Ramos (cell line): ENCODE data around the gene SHANK3.
"Not testable (repeated sequence)": the region's sequence is repeated elsewhere in the genome, so short reads cannot be mapped to it uniquely, and the experiment has no call there.

Experiments used
- in situ Hi-C: fragments of 300-500 bp; cut with MboI; formaldehyde crosslinking; loops from one replicate; pipeline ENCODE4 v1.14.3; 2022; ENCODE audit warnings: low sequenced_read_pairs; ENCODE audit not compliant: unreplicated experiment

SHANK3 gene

DNA sequence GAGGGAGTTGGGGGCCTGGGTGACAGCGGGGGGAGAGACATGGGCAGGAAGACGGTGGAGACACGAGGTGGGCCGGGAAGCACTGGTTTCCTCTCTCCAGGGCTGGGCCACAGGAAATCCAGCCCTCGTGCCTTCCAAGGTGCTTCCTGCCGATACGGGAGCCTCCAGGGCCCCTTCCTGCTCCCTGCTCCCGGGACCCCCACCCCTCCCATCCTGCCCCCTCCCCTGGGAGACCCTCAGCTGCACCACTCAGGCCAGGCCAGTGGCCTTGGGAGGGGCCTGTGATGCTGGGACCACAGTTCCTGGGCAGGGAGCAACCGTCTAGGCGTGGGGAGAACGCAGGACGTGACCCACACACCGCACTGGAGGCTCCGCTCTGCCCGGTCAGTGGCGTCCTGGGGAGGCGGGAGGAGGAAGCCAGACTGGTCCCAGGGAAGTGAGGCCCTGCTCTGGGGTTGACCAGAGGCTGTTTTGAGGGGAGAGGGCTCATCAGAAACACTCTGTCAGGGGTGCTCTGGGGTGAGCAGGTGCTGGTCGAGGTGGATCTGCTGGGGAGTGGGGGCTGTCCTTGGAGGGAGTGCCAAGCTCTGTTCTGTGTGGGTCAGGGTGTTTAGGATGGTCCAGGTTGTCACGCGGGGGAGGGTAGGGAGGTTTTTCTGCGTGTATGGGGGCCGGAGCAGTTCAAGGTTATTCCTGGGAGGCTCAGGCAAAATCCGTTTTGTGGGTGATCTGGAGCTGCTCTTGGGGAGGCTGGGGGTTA, at the start of gene SHANK3:
TSS of gene SHANK3 (plus strand) at position 353 of the 760 bp plus-strand sequence.
- in situ Hi-C loops, result no loop called here

DNA sequence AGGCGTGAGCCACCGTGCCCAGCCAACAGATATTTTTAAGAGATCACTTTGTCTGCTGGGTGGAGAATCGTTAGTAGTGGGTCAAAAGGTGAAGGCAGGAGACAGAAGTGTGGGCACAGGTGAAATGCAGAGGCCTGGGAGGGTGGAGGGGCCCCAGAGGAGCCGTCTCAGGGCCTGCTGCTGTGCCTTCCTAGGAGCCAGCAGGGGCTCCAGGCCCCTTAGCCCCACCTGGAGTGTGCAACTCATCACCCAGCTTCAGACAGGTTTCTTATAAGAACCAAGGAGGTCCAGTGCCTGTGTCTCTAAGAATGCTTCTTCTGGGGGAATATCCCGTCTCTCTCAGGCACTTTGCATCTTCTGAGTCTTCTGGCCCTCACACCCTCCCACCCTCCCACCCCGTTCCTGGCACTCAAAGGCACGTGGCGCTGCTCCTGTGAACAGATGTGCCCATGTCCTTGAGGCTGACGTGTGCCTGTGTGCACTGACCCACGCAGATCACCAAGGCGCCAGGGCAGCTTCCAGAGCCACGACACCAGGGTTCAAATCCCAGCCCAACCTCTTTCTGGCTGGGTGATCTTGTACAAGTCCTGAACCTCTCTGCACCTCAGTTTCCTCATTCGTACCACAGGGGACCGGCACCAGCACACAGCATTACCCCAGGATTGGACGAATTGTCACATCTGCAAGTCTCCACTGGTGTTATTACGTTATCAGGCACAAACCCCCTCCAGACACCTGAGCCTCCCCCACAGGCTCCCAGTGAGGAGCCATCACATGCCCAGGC, 48.1 kb upstream of the SHANK3 start:
- in situ Hi-C loops, result loop anchor here (5.0 kb wide), 1 partner anchor 92 kb away; the partner anchor contains the start of gene TYMP

DNA sequence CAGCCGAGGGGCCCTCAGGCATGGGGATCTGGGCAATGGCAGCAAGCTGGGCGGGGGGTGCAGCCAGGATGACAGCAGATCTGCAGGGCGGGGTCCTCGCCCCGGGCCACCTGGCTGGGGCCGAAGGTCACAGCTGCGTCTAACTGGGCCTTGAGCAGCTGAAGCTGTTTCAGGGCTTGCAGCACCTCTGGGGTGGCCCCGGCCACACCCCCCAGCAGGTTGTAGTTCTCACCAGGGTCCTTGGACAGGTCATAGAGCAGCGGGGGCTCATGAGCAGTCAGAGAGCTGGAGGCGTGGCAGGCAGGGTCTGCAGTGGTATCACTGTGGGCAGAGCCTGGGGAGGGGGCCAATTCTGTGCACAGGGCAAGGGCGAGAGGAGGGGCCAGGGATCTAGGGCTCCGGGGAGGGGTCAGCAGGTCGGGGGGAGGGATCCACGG, 47.5 kb upstream of the SHANK3 start:
- in situ Hi-C loops, result no loop called here

DNA sequence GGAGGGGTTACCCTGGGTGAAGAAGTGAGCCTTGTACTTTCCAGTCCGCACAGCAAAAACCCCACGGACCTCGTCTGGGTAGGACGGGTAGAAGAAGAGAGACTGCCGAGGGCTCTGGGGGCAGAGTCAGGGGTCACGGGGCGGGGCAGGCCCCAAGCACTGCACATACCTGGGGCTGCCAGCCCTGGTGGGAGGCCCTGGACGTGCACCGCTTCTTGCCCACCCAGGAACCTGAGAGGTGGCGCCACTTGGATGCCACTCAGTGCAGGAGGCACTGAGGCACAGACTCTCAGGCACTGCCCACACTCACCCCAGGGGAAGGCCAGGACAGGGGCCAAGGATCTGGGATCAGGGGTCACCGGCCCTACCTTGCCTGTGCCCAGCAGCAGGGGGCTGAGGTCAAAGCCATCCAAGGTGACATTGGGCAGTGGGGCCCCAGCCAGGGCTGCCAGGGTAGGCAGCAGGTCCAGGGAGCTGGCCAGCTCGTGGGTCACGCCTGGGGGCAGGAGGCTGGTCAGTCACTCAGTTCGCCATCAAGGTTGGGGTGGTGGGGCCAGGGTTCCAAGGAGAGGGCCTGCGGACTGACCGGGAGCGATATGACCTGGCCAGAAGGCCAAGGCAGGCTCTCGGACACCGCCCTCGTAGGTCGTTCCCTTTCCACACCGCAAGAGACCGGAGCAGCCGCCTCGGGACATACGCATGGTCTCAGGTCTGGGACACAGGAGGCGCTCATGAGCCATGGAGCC, 46.9 kb upstream of the SHANK3 start:
- in situ Hi-C loops, result no loop called here

DNA sequence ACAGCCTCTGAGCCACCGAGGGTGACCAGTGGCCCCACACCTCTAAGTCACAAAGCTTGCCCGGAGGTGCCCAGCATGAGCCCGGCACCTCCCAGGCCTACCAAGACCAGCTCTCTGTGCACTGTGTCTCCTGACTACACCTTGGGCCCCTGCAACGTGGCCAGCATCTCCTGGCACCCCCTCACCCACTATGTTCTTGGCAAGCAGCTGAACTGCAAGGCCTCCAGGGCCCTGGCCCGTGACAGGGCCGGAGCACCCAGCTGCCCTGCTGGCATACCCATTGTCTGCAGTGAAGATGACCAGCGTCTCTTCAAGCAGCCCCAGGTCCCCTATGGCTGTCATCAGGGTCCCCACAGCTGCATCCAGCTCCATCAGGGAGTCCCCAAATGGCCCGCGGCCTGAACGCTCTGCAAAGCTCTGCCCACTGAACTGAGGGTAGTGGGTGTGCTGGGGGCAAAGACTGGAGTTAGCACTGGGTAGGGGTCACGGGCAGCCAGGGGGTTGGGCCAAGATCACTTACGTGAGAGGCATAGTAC, 46.2 kb upstream of the SHANK3 start:
- in situ Hi-C loops, result no loop called here

DNA sequence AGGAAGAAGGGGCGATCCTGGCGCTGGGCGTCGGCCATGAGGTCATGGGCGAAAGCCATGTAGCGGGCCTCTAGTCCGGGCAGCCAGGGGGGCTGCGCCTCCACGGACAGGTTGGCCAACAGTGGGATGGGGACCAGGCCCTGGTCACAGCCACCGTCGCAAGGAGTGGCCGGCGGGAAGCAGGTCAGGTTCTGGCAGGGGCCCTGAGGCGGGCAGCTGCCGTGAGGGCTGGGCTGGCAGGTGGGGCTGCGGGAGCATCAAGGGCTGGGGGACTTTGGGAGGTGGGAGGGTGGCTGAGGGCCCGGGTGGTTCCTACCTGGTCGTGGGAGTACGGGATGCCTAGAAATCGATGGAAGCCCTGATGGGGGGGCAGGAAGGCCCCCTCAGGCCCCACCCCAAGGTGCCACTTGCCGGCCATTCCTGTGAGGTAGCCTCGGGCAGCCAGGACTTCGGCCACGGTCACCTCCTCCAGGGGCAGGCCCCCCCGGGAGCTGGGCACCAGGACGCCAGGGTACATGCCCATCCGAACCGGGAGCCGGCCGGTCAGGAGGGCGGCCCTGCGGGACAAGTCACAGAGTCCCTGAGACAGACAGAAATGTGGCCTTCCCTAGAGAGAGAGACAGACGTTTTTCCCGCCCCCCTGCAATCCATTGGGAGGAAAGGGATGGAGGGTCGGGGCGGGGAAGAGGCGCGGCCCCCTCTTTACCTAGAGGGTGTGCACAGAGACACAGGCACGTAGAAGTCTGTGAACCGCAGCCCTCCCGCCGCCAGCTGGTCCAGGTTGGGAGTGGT, 45.6 kb upstream of the SHANK3 start:
- in situ Hi-C loops, result no loop called here

DNA sequence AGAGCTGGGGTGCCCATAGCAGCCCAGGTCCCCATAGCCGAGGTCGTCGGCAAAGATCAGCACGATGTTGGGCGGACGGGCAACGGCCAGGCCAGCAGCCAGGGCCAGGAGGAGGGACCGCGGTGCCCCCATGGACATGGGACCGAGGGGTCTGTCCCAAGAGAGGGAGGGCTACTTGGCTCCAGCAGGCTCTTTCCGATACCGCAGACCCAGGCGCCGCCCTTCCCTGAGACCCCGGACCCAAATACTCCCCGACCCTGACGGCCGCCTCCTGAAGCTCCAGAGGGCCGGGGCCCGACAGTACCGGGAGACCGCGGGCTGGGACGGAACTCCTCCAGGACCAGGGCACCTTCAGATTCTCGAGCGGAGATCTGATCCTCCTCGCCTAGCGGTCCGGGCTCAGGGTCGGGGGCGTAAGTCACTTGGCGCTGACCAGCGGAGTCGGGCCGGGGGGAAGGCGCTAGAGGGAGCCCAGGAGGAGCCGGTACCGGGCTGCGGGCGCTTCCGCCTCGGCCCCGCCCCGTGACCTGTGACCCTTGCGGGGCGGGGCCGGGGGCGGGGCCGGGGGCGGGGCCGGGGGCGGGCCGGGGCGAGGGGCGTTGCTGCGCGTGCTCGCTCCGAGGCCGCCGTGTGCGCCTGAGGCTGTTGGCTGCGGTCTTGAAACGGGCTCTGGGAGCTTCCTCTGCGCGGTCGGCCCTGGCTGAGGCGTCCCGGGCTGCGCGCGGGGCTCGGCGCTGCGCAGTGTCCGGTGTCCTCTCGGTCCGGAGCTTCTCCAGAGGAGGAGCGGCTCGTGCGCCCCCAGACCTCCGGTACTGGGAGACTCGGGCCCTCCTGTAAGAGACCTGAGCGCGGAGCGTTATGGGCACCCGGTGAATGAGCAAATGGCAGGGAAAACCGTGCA, 44.7 kb upstream of the SHANK3 start, which contains the start of gene ARSA:
TSS of gene ARSA (minus strand) at position 511 of the 901 bp plus-strand sequence. CDS start at position 138, 373 bp downstream.
- in situ Hi-C loops, result no loop called here

DNA sequence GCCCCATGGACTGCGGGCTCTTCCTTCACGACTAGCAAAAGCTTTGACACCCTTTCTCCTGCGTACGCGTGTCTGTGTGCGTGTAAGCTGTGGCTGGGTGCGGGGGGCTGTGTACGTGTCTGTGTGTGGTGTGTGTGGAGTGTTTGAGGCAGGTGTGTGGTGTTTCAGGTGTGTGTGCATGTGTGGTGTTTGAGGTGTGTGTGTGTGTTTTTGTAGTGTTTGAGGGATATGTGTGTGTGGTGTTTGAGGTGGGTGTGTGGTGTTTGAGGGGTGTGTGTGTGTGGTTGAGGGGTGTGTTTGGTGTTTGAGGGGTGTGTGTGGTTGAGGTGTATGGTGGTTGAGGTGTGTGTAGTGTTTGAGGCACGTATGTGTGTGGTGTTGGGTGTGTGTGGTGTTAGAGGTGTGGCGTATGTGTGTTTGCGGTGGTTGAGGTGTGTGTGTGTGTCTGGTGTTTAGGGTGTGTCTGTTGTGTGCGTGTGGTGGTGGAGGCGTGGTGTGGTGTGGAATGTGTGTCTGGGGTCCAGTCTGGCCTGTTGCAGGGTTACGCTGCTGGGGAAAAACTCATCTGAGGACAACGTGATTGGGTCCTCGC, 44.0 kb upstream of the SHANK3 start:
- in situ Hi-C loops, result no loop called here

DNA sequence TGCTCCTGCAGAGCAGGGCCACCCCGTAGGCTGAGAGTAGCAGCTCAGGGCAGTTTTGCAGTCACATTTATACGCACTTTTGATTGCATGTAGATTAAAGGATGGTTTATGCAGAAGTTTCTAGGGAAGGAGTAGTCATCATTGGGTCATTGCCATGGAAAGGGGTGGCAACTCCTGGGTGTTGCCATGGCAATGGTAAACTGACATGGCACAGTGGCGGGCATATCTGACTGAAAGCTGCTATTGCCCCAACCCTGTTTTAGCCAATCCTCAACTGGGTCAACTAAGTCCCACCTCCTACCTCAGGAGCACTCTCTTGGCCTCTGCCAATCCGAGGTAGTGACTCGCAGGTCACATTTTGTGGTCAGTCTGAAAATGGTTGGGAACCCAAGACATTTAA, 42.2 kb upstream of the SHANK3 start:
- in situ Hi-C loops, result no loop called here

DNA sequence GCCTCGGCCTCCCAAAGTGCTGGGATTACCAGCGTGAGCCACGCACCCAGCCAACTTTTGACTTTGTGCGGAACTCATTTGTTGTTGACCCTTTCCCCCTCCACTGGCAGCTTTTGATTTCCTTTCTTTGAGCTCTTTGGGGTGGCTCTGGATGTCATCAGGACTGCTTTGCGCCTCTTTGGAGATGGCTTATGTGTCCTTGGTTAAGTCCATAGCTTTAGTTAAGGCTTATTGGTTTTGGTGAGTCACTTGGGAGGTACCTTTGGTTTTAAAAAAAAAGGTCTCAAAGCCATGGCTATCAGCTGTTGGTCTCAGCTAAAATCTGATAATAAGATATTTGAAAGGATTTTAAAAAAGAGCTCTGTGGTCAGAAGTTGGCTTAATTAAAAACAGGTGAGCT, 39.5 kb upstream of the SHANK3 start:
- in situ Hi-C loops, result no loop called here

DNA sequence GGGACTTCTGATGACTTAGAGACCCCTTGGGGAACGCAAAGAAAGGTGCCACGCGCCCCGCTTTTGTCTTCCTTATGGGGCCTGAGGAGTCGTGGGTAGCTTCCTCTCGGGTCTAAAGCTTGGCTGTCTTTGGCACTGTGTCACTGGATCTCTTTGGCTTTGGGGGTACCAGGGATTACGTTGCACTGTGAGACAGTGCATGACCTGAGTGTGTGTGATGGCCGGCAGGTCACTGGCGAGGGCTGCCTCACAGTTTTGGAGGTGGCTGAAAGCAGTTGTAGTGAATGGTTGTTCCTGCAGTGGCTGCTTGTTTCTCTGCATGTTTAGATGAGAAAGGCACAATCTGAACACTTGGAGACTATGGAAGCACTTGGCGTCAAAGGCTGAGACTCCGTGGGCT, 38.9 kb upstream of the SHANK3 start:
- in situ Hi-C loops, result no loop called here

DNA sequence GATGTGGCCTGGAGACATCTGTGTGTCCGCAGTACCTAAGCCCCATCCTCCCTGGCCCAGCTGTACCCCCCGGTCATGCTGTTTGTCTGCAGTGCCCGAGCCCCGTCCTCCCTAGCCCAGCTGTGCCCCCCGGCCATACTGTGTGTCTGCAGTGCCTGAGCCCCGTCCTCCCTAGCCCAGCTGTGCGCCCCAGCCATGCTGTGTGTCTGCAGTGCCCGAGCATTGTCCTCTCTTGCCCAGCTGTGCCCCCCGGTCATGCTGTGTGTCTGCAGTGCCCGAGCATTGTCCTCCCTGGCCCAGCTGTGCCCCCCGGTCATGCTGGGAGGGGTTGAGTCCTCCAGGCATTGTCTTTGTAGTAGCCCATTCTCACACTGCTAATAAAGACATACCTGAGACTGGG, 37.0 kb upstream of the SHANK3 start:
- in situ Hi-C loops, result no loop called here

DNA sequence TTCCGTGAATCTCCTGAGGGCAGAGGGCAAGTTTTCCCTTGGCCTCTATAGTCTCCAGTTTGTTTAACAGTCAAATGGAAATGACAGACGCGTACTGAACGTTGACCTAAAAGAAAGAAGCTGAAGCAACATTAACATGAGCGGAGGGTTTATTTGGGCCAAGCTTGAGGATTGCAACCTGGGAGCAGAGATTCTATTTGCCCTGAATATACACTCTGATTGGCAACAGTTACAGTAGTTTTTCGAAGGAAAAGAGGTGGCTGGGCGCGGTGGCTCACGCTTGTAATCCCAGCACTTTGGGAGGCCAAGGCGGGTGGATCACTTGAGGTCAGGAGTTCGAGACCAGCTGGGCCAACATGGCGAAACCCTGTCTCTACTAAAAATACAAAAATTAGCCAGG, 32.3 kb upstream of the SHANK3 start:
- in situ Hi-C loops, result not testable (repeated sequence)

DNA sequence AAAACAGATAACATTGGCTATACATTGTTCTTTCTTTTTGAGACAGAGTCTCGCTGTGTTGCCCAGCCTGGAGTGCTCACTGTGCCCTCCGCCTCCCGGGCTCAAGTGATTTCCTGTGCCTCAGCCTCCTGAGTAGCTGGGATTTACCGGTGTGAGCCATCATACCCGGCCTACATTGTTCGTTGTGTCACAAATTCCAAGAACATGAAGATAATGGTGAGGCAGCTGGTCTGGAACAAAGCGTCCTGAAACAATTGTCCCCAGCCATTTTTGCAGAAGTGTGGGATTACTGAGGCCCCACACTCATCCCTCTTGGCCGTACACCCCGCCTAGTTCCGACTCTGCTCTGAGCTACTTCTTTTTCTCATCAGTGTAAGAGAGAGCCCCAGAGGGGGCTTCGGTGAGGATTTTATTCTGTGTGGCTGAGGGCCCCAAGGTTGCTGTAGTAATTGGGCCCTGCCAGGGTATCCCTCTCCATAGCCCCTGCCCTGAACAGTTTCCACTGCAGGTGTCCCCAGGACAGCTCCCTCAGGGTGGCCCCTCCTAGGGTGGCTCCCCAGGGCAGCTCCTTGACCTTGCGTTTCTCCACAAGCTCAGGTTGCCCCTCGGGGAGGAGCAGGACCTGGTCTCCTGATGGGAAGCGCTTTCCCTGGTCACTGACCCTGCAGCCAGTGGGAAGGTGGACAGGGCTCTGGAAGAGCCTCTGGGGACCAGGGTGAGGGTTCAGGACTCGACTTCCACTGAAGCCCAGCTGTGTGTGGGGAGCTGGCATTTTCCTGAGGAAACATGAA, 31.6 kb upstream of the SHANK3 start:
- in situ Hi-C loops, result no loop called here

DNA sequence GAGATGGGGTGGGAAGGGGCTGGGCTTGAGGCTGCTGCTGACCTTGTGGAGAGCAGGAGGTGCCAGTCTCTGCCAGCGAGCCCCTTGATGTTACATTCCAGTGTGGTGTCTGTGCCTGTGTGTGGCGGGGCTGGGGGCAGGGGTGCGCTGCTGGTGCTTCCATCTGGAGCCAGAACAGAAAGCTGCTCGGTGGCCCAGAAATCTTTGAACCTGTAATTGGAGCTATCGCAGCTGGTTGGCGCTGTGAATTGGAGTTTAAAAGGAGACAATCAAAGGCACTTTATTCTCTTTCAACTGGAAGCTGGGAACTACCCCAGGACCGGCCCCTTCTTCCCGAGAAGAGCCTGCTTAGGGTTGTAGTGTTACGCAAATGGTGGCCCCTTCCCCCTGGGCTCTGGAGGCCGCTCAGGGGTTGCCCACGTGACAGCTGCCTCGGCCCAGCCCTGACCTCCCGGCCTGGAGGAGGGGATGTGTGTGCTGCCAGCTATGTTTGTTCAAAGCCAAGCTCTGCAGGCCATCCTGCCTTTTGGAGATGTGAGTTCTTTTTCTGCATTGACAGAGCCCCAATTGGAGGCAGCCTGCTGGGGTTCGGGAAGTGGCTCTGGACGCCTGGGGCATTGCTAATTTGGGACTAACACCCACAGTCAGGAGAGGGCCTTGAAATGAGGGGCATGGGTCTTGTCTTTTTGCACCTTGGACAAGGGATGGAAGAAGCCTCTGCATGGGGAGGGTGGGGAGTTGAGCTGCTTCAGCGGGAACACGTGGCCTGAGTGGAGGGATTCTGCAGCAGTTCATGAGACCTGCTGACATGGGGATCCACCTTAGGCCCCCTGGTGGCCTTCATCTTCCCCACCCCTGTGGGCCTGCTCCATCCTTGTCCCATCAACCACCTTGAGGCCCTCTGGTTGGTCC, 30.7 kb upstream of the SHANK3 start:
- in situ Hi-C loops, result no loop called here

DNA sequence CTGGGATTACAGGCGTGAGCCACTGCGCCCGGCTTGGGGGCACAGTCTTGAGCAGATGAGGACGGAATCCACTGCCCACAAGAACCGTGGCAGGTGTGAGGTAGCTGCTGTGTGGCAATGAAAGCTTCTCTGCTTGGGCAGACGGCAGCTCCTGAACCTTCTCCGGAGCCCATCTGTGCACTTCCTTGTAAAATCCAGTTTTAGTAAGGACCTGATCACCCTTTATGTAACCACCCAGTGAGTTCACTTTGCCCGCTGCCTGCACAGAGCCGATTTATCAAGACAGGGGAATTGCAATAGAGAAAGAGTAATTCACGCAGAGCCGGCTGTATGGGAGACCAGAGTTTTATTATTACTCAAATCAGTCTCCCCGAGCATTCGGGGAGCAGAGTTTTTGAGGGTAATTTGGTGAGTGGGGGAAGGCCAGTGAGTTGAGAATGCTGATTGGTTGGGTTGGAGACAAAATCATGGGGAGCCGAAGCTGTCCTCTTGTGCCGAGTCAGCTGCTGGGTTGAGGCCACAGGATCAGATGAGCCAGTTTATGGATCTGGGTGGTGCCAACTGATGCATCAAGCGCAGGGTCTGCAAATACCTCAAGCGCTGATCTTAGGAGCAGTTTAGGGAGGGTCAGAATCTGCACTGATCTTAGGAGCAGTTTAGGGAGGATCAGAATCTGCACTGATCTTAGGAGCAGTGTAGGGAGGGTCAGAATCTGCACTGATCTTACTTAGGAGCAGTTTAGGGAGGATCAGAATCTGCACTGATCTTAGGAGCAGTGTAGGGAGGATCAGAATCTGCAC, 29.4 kb upstream of the SHANK3 start:
- in situ Hi-C loops, result not testable (repeated sequence)
